ENCODE data around the gene DCDC2C.

DNA sequence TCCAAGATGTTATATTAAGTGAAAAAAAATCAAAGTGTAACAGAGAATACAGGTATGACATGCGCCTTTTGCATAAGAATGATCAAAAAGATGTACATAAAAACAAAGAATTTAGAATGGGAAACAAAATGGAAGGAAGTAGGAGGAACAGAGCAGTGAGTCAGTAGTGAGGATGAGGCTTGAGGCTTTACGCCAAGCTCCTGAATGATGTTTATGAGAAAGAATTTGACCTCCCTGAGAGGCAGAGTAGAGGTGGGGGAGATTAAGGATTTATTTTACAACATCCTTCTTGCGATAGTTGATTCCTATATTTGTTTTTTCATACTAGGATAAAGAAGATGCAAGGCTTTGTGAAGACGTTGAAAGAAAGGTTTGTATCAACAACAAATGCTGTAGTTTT, 81.4 kb downstream of the DCDC2C start:
- TF ChIP-seq, protein P1, sequence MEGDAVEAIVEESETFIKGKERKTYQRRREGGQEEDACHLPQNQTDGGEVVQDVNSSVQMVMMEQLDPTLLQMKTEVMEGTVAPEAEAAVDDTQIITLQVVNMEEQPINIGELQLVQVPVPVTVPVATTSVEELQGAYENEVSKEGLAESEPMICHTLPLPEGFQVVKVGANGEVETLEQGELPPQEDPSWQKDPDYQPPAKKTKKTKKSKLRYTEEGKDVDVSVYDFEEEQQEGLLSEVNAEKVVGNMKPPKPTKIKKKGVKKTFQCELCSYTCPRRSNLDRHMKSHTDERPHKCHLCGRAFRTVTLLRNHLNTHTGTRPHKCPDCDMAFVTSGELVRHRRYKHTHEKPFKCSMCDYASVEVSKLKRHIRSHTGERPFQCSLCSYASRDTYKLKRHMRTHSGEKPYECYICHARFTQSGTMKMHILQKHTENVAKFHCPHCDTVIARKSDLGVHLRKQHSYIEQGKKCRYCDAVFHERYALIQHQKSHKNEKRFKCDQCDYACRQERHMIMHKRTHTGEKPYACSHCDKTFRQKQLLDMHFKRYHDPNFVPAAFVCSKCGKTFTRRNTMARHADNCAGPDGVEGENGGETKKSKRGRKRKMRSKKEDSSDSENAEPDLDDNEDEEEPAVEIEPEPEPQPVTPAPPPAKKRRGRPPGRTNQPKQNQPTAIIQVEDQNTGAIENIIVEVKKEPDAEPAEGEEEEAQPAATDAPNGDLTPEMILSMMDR (IDR thresholded peaks at IDR 0.05; ENCODE audit: low read depth, low read length): no peak
- TF ChIP-seq, protein P2, sequence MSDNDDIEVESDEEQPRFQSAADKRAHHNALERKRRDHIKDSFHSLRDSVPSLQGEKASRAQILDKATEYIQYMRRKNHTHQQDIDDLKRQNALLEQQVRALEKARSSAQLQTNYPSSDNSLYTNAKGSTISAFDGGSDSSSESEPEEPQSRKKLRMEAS (IDR thresholded peaks at IDR 0.05; ENCODE audit: low read depth, low read length): no peak
- TF ChIP-seq POLR2A (IDR thresholded peaks at IDR 0.05; ENCODE audit: extremely low read depth, insufficient read length): no peak
- no peak for TF ChIP-seq MYC (IDR thresholded peaks at IDR 0.05; ENCODE audit: low read depth, low read length)

Data from NB4 (cell line).